GM23338 (cell line): ENCODE results near the gene CAPN8. TPM values are rescaled to one million over a fixed set of nuclear protein-coding genes. Genes with fewer than 3 reads are reported as not detected.

Experiments used
- ATAC-seq: fragments of 200-7000 bp; cut with Tn5 transposase; 3 replicates; pipeline ENCODE4 v1.9.1; 2020
- DNase-seq: peaks from one replicate; pipeline ENCODE4 v3.0.0-alpha.2; 2015; ENCODE audit warnings: low spot score
- H2AFZ ChIP-seq: fragments of 200-600 bp; sonication (generic); 2 replicates; pipeline ENCODE4 v1.8.0; 2016; ENCODE audit warnings: antibody characterized with exemption, mild to moderate bottlenecking, moderate library complexity
- H3F3A ChIP-seq: fragments of 200-600 bp; sonication (generic); replicated peaks from 2 replicates; pipeline ENCODE4 v1.8.0; 2017; ENCODE audit warnings: antibody characterized with exemption, mixed run types, low read depth
- H3K27ac ChIP-seq: fragments of 200-600 bp; sonication (generic); 2 replicates; pipeline ENCODE4 v1.6.1; 2016; ENCODE audit warnings: low read depth
- H3K27me3 ChIP-seq: fragments of 200-600 bp; sonication (generic); 2 replicates; pipeline ENCODE4 v1.8.0; 2016; ENCODE audit warnings: mild to moderate bottlenecking, mixed run types, moderate library complexity; ENCODE audit not compliant: insufficient read depth
- H3K36me3 ChIP-seq: fragments of 200-600 bp; sonication (generic); 2 replicates; pipeline ENCODE4 v1.8.0; 2016; ENCODE audit warnings: mild to moderate bottlenecking; ENCODE audit not compliant: insufficient read depth
- H3K4me1 ChIP-seq: fragments of 200-600 bp; sonication (generic); 2 replicates; pipeline ENCODE4 v1.8.0; 2016; ENCODE audit warnings: mild to moderate bottlenecking, moderate library complexity; ENCODE audit not compliant: insufficient read depth
- H3K4me2 ChIP-seq: fragments of 200-600 bp; sonication (generic); 2 replicates; pipeline ENCODE4 v1.7.1; 2017; ENCODE audit warnings: mixed run types
- H3K4me3 ChIP-seq: fragments of 200-600 bp; sonication (generic); 2 replicates; pipeline ENCODE4 v1.6.1; 2016; ENCODE audit warnings: mixed run types
- H3K79me2 ChIP-seq: fragments of 200-600 bp; sonication (generic); replicated peaks from 2 replicates; pipeline ENCODE4 v1.8.0; 2017; ENCODE audit warnings: mild to moderate bottlenecking; ENCODE audit not compliant: insufficient read depth
- H3K9me2 ChIP-seq: fragments of 200-600 bp; sonication (generic); 2 replicates; pipeline ENCODE4 v1.8.0; 2017; ENCODE audit not compliant: insufficient read depth
- H4K20me1 ChIP-seq: fragments of 200-600 bp; sonication (generic); replicated peaks from 2 replicates; pipeline ENCODE4 v1.8.0; 2017; ENCODE audit warnings: mild to moderate bottlenecking; ENCODE audit not compliant: insufficient read depth
- H3K27ac Mint-ChIP-seq: 2 replicates; pipeline ENCODE4 v1.8.0; 2020; ENCODE audit warnings: inconsistent platforms, mild to moderate bottlenecking, moderate library complexity, mixed read lengths
- H3K27me3 Mint-ChIP-seq: 3 replicates; pipeline ENCODE4 v1.8.0; 2022; ENCODE audit warnings: low read depth, mild to moderate bottlenecking, moderate library complexity, mixed read lengths, inconsistent platforms; ENCODE audit not compliant: insufficient read depth, poor library complexity
- H3K36me3 Mint-ChIP-seq: 3 replicates; pipeline ENCODE4 v1.8.0; 2021; ENCODE audit warnings: low read depth, mild to moderate bottlenecking, inconsistent platforms, moderate library complexity, mixed read lengths
- H3K4me1 Mint-ChIP-seq: 3 replicates; pipeline ENCODE4 v1.8.0; 2020; ENCODE audit warnings: mild to moderate bottlenecking, inconsistent platforms, mixed read lengths
- H3K4me3 Mint-ChIP-seq: 3 replicates; pipeline ENCODE4 v1.8.0; 2021; ENCODE audit warnings: moderate library complexity, mild to moderate bottlenecking, inconsistent platforms, mixed read lengths
- H3K9me3 Mint-ChIP-seq: 3 replicates; pipeline ENCODE4 v1.8.0; 2020; ENCODE audit warnings: moderate library complexity, mild to moderate bottlenecking, inconsistent platforms, mixed read lengths
- JUNB ChIP-seq: IDR thresholded peaks from one replicate; pipeline ENCODE4 v1.6.1; 2016; ENCODE audit warnings: antibody characterized with exemption; ENCODE audit not compliant: unreplicated experiment
- REST ChIP-seq: IDR thresholded peaks from one replicate; pipeline ENCODE4 v1.6.1; 2018; ENCODE audit warnings: antibody characterized with exemption; ENCODE audit not compliant: unreplicated experiment
- STAT1 ChIP-seq: IDR thresholded peaks from one replicate; pipeline ENCODE4 v1.6.1; 2016; ENCODE audit warnings: antibody characterized with exemption; ENCODE audit not compliant: unreplicated experiment
- ZNF462 ChIP-seq: fragments of 250-450 bp; sonication (Bioruptor Pico); IDR thresholded peaks from 2 replicates; pipeline ENCODE4 v1.5.0; 2020; ENCODE audit warnings: mild to moderate bottlenecking, moderate library complexity
- polyA plus RNA-seq: library from polyadenylated mRNA; unstranded; fragments of >200 nt; fragmentation: Nextera tagmentation; extraction: Ambion mirVana; gene quantifications from 2 replicates; pipeline ENCODE4 v1.2.1, GENCODE V29; 2016
- total RNA-seq: library from RNA; depleted of rRNA; stranded (reverse); fragments of >200 nt; shearing (Covaris generic); gene quantifications from 2 replicates; pipeline ENCODE4 v1.2.3, GENCODE V29; 2014

CAPN8 gene
- total and polyA plus RNA-seq, 2 experiments from 2014 or later, result not detected

GRCh38 chr1:223620297-223620897, 45.1 kb downstream of the CAPN8 start (continued):
- TF ChIP-seq ZNF462 (CRISPR knock-in tag), result no peak

- ATAC-seq (no peak), DNase-seq (no peak)
- H3K9me3 Mint-ChIP-seq, result no peaks in the 10 kb centered on the region
- Histone ChIP-seq H3K36me3 (no peaks in the 10 kb centered on the region), H3K4me1 (no peaks in the 10 kb centered on the region), H3F3A (no peaks in the 10 kb centered on the region), H3K27ac (no peak overlapping the region), H3K9me2 (no peaks in the 10 kb centered on the region), H3K27me3 (no peaks in the 10 kb centered on the region), H2AFZ (no peak overlapping the region), H3K4me2 (no peak overlapping the region), H3K4me3 (no peak overlapping the region), H4K20me1 (no peaks in the 10 kb centered on the region), H3K79me2 (no peaks in the 10 kb centered on the region)
- no peak overlapping the region for H3K27ac Mint-ChIP-seq
- H3K36me3 Mint-ChIP-seq, result no peaks in the 10 kb centered on the region
- no peak overlapping the region for H3K4me3 Mint-ChIP-seq
- peaks cover 4% of the 10 kb centered on the region for H3K27me3 Mint-ChIP-seq
- peaks cover 9% of the 10 kb centered on the region for H3K4me1 Mint-ChIP-seq
- TF ChIP-seq STAT1 (no peak), ZNF462 (CRISPR knock-in tag) (no peak), REST (no peak), JUNB (no peak)
Measured at GRCh38 chr1:223618680-223619079, 46.8 kb downstream of the CAPN8 start.
